ENCODE data around the gene MYH10.

GRCh38 chr17:8611619-8612298 lies 18.8 kb downstream of the MYH10 start:
- TF ChIP-seq ZNF274 (IDR thresholded peaks at IDR 0.05; ENCODE audit: low read depth, low read length) (no peak), YY1 (IDR thresholded peaks at IDR 0.05; ENCODE audit: insufficient read depth, insufficient read length) (no peak)

All from NT2/D1 (cell line).